HL-60 (cell line): Measurements from ENCODE around the gene SFMBT2.

Experiments used
- DNase-seq, 2 experiments: peaks; one replicate each; pipeline ENCODE4 v3.0.0-alpha.2; 2010 to 2020; ENCODE audit warnings: low read depth in 1 of 2, low spot score in 1 of 2
- H3K27ac ChIP-seq: fragments of 250-450 bp; sonication (Bioruptor Pico); replicated peaks from 2 replicates; pipeline ENCODE4 v1.5.1; 2020; ENCODE audit warnings: mild to moderate bottlenecking, moderate library complexity
- H3K27me3 ChIP-seq: fragments of 250-450 bp; sonication (Bioruptor Pico); 2 replicates; pipeline ENCODE4 v1.5.1; 2021; ENCODE audit warnings: mild to moderate bottlenecking, moderate library complexity; ENCODE audit not compliant: insufficient read depth, poor library complexity, severe bottlenecking
- H3K4me3 ChIP-seq: replicated peaks from 2 replicates; pipeline ENCODE4 v1.5.1; 2011; ENCODE audit warnings: mild to moderate bottlenecking, control low read depth, low read length; ENCODE audit not compliant: insufficient read depth
- CTCF ChIP-seq: IDR thresholded peaks from one replicate; pipeline ENCODE4 v1.5.1; 2011; ENCODE audit warnings: low read length, control low read depth, inconsistent platforms; ENCODE audit not compliant: insufficient read depth
- GABPA ChIP-seq: IDR thresholded peaks from 2 replicates; pipeline ENCODE4 v1.6.1; 2012; ENCODE audit warnings: low read depth
- POLR2AphosphoS5 ChIP-seq: IDR thresholded peaks from 2 replicates; pipeline ENCODE4 v1.6.1; 2012; ENCODE audit warnings: low read depth
- REST ChIP-seq: IDR thresholded peaks from 2 replicates; pipeline ENCODE4 v1.6.1; 2012; ENCODE audit warnings: low read depth; ENCODE audit not compliant: insufficient replicate concordance
- SPI1 ChIP-seq: IDR thresholded peaks from 2 replicates; pipeline ENCODE4 v1.6.1; 2012; ENCODE audit warnings: low read depth, mild to moderate bottlenecking, borderline replicate concordance

The SFMBT2 gene

GRCh38 chr10:7419998-7420397 lies 9.2 kb upstream of the SFMBT2 start:
- TF ChIP-seq REST (no peak), CTCF (no peak), POLR2AphosphoS5 (no peak)
- no peak overlapping the region for H3K27ac ChIP-seq

GRCh38 chr10:7417807-7418206 lies 7.0 kb upstream of the SFMBT2 start:
- no peak for TF ChIP-seq GABPA
- TF ChIP-seq REST, result no peak
- no peak for TF ChIP-seq CTCF
- Histone ChIP-seq H3K4me3 (no peak overlapping the region), H3K27me3 (no peaks in the 10 kb centered on the region), H3K27ac (no peak overlapping the region)
- no peak for DNase-seq

More at GRCh38 chr10:7419998-7420397, 9.2 kb upstream of the SFMBT2 start:
- no peaks in the 10 kb centered on the region for H3K27me3 ChIP-seq
- H3K4me3 ChIP-seq, result no peak overlapping the region
- DNase-seq, result no peak

GRCh38 chr10:7417103-7417623 lies 6.3 kb upstream of the SFMBT2 start:
- no peak for DNase-seq
- Histone ChIP-seq H3K27me3 (no peaks in the 10 kb centered on the region), H3K4me3 (no peak overlapping the region), H3K27ac (no peak overlapping the region)
- TF ChIP-seq REST (no peak), CTCF (no peak), POLR2AphosphoS5 (no peak), GABPA (no peak), SPI1 (no peak)
